HepG2 (cell line): ENCODE measurements around the gene ARHGAP9. TPM values are rescaled to one million over a fixed set of nuclear protein-coding genes. Genes with fewer than 3 reads are reported as not detected.

Experiments used
- AKAP8 ChIP-seq: sonication (generic); formaldehyde crosslinking; IDR thresholded peaks from 2 replicates; pipeline ENCODE4 v1.5.1; 2020; ENCODE audit warnings: mild to moderate bottlenecking, missing genetic modification reagents
- ARHGAP35 ChIP-seq: sonication (generic); formaldehyde crosslinking; IDR thresholded peaks from 2 replicates; pipeline ENCODE4 v1.9.0; 2022; ENCODE audit warnings: mild to moderate bottlenecking, inconsistent platforms, moderate library complexity, missing genetic modification reagents, borderline replicate concordance
- EED ChIP-seq: sonication (generic); formaldehyde crosslinking; IDR thresholded peaks from 2 replicates; pipeline ENCODE4 v1.5.0; 2020; ENCODE audit warnings: mild to moderate bottlenecking, missing genetic modification reagents
- FOXK1 ChIP-seq: sonication (generic); formaldehyde crosslinking; IDR thresholded peaks from 2 replicates; pipeline ENCODE4 v1.4.0; 2020; ENCODE audit warnings: low read depth, missing genetic modification reagents, borderline replicate concordance
- JUN ChIP-seq: sonication (generic); formaldehyde crosslinking; IDR thresholded peaks from 2 replicates; pipeline ENCODE4 v1.4.0; 2020; ENCODE audit warnings: mild to moderate bottlenecking, missing genetic modification reagents
- MTF2 ChIP-seq: sonication (generic); formaldehyde crosslinking; IDR thresholded peaks from 2 replicates; pipeline ENCODE4 v1.5.0; 2020; ENCODE audit warnings: missing genetic modification reagents, borderline replicate concordance
- PREB ChIP-seq: sonication (generic); formaldehyde crosslinking; IDR thresholded peaks from 2 replicates; pipeline ENCODE4 v1.4.0; 2020; ENCODE audit warnings: missing genetic modification reagents
- SALL2 ChIP-seq: sonication (generic); formaldehyde crosslinking; IDR thresholded peaks from 2 replicates; pipeline ENCODE4 v1.8.1; 2023; ENCODE audit warnings: mild to moderate bottlenecking, missing genetic modification reagents, inconsistent platforms
- SKI ChIP-seq: fragments of 450-650 bp; IDR thresholded peaks from one replicate; pipeline ENCODE4 v1.6.1; 2018; ENCODE audit warnings: mild to moderate bottlenecking; ENCODE audit not compliant: partially characterized antibody
- SP1 ChIP-seq, 2 experiments: fragments of 450-650 bp in 1 of 2; sonication (generic) in 1 of 2; formaldehyde crosslinking in 1 of 2; IDR thresholded peaks; 2 replicates each; pipeline versions ENCODE4 v1.4.0 to v1.6.1; 2016 to 2020; ENCODE audit warnings: missing genetic modification reagents in 1 of 2
- TCF12 ChIP-seq, 2 experiments: fragments of 450-650 bp in 1 of 2; sonication (generic) in 1 of 2; formaldehyde crosslinking in 1 of 2; IDR thresholded peaks; 2 replicates each; pipeline versions ENCODE4 v1.6.1 to v1.8.0; 2017 to 2022; ENCODE audit warnings: antibody characterized with exemption in 1 of 2, mild to moderate bottlenecking in 1 of 2, missing genetic modification reagents in 1 of 2, moderate library complexity in 1 of 2
- THAP8 ChIP-seq: sonication (generic); formaldehyde crosslinking; IDR thresholded peaks from 2 replicates; pipeline ENCODE4 v1.5.1; 2020; ENCODE audit warnings: missing genetic modification reagents, mild to moderate bottlenecking, borderline replicate concordance
- TIGD3 ChIP-seq: sonication (generic); formaldehyde crosslinking; IDR thresholded peaks from 2 replicates; pipeline ENCODE4 v1.5.1; 2020; ENCODE audit warnings: mild to moderate bottlenecking, missing genetic modification reagents, borderline replicate concordance
- ZMAT5 ChIP-seq: sonication (generic); formaldehyde crosslinking; IDR thresholded peaks from 2 replicates; pipeline ENCODE4 v1.5.0; 2020; ENCODE audit warnings: mild to moderate bottlenecking, low read depth, missing genetic modification reagents, borderline replicate concordance
- ZMYM2 ChIP-seq: sonication (generic); formaldehyde crosslinking; IDR thresholded peaks from 2 replicates; pipeline ENCODE4 v1.8.0; 2022; ENCODE audit warnings: mild to moderate bottlenecking, missing genetic modification reagents
- ZMYM3 ChIP-seq: sonication (generic); formaldehyde crosslinking; IDR thresholded peaks from 2 replicates; pipeline ENCODE4 v1.5.1; 2020; ENCODE audit warnings: mild to moderate bottlenecking, missing genetic modification reagents
- ZNF547 ChIP-seq: sonication (generic); formaldehyde crosslinking; IDR thresholded peaks from 2 replicates; pipeline ENCODE4 v1.5.1; 2020; ENCODE audit warnings: mild to moderate bottlenecking, missing genetic modification reagents
- ZNF552 ChIP-seq: sonication (generic); formaldehyde crosslinking; IDR thresholded peaks from 2 replicates; pipeline ENCODE4 v1.9.0; 2022; ENCODE audit warnings: missing genetic modification reagents, mild to moderate bottlenecking, borderline replicate concordance
- ZNF569 ChIP-seq: sonication (generic); formaldehyde crosslinking; IDR thresholded peaks from 2 replicates; pipeline ENCODE4 v1.5.0; 2020; ENCODE audit warnings: mild to moderate bottlenecking, missing genetic modification reagents, moderate library complexity, borderline replicate concordance
- ZNF724P ChIP-seq: sonication (generic); formaldehyde crosslinking; IDR thresholded peaks from 2 replicates; pipeline ENCODE4 v1.8.0; 2022; ENCODE audit warnings: missing genetic modification reagents, borderline replicate concordance
- ZNF773 ChIP-seq: sonication (generic); formaldehyde crosslinking; IDR thresholded peaks from 2 replicates; pipeline ENCODE4 v1.4.0; 2020; ENCODE audit warnings: missing genetic modification reagents, borderline replicate concordance
- ZSCAN21 ChIP-seq: sonication (generic); formaldehyde crosslinking; IDR thresholded peaks from 2 replicates; pipeline ENCODE4 v1.8.0; 2022; ENCODE audit warnings: mild to moderate bottlenecking, missing genetic modification reagents, moderate library complexity, borderline replicate concordance
- ZSCAN31 ChIP-seq: sonication (generic); formaldehyde crosslinking; IDR thresholded peaks from 2 replicates; pipeline ENCODE4 v1.5.0; 2020; ENCODE audit warnings: low read depth, mild to moderate bottlenecking, missing genetic modification reagents
- ZSCAN5A ChIP-seq: sonication (generic); formaldehyde crosslinking; IDR thresholded peaks from 2 replicates; pipeline ENCODE4 v1.8.0; 2022; ENCODE audit warnings: mild to moderate bottlenecking, missing genetic modification reagents, borderline replicate concordance
- polyA plus RNA-seq, 8 experiments: library from polyadenylated mRNA; depleted of rRNA in 3 of 8; stranded (reverse) in 7 of 8; unstranded in 1 of 8; fragments of >200 nt; fragmentation: Illumina TruSeq in 4 of 8; extraction: Trizol in 4 of 8; gene quantifications; 2 replicates each; pipeline versions ENCODE4 v1.2.1 to v1.2.3, GENCODE V29; 2011 to 2016; ENCODE audit warnings: low read depth in 4 of 8, missing spikeins in 1 of 8, mixed read lengths in 1 of 8; ENCODE audit not compliant: insufficient read depth in 1 of 8
- total RNA-seq, 5 experiments: library from RNA; depleted of rRNA; stranded (reverse); fragments of >200 nt; fragmentation: Illumina TruSeq; extraction: Trizol; gene quantifications; 2 replicates each; pipeline ENCODE4 v1.2.3, GENCODE V29; 2016; ENCODE audit warnings: low read depth in 1 of 5

The ARHGAP9 gene
- total and polyA plus RNA-seq, 2 of the 13 experiments (the other 11 are each of a cell fraction or from before 2014, with no cell fraction given): 0.18 to 1.2 TPM

- TF ChIP-seq ZSCAN5A (CRISPR knock-in tag): no peak
- TF ChIP-seq FOXK1 (CRISPR knock-in tag): peak; percentile 63; the same call in 1 of the 2 replicates
- TF ChIP-seq ZMAT5 (CRISPR knock-in tag): no peak
- TF ChIP-seq MTF2: no peak
- no peak for TF ChIP-seq TCF12 (IDR thresholded peaks at IDR 0.05)
- 0 out of 2 replicates have a peak, but pooled peaks have one; percentile 26 for TF ChIP-seq TCF12 (CRISPR knock-in tag; IDR thresholded peaks at IDR 0.05)
- TF ChIP-seq SP1 (IDR thresholded peaks at IDR 0.05): no peak
- no peak for TF ChIP-seq SP1 (CRISPR knock-in tag; IDR thresholded peaks at IDR 0.05)
- no peak for TF ChIP-seq ZNF569 (CRISPR knock-in tag)
- TF ChIP-seq ZMYM3: peak; percentile 91
- TF ChIP-seq EED: peak; percentile 52; the same call in 1 of the 2 replicates
- TF ChIP-seq JUN (CRISPR knock-in tag): no peak
- no peak for TF ChIP-seq ZSCAN21 (CRISPR knock-in tag)
- peak; percentile 72; the same call in 1 of the 2 replicates for TF ChIP-seq ZNF547 (CRISPR knock-in tag)
- TF ChIP-seq PREB (CRISPR knock-in tag): no peak
- TF ChIP-seq ZMYM2: peak; percentile 81; the same call in 1 of the 2 replicates
- TF ChIP-seq AKAP8 (CRISPR knock-in tag): no peak
- TF ChIP-seq SALL2 (CRISPR knock-in tag): no peak; the same call in 1 of the 2 replicates
- no peak for TF ChIP-seq ZNF724P (CRISPR knock-in tag)
- TF ChIP-seq ZSCAN31 (CRISPR knock-in tag): no peak
- TF ChIP-seq SKI: no peak
- TF ChIP-seq TIGD3 (CRISPR knock-in tag): no peak
- no peak for TF ChIP-seq ARHGAP35
- TF ChIP-seq THAP8 (CRISPR knock-in tag): no peak
- no peak for TF ChIP-seq ZNF552 (CRISPR knock-in tag)
- no peak; the same call in 1 of the 2 replicates for TF ChIP-seq ZNF773 (CRISPR knock-in tag)
Observed at GRCh38 chr12:57487597-57488401, 8.1 kb upstream of the ARHGAP9 start, which contains the start of gene MARS1 (continued).
